ENCODE results near the gene PTTG1IP.
A peak's percentile ranks its signal among the peaks of the same experiment; 100 is the strongest.

The PTTG1IP gene

DNA sequence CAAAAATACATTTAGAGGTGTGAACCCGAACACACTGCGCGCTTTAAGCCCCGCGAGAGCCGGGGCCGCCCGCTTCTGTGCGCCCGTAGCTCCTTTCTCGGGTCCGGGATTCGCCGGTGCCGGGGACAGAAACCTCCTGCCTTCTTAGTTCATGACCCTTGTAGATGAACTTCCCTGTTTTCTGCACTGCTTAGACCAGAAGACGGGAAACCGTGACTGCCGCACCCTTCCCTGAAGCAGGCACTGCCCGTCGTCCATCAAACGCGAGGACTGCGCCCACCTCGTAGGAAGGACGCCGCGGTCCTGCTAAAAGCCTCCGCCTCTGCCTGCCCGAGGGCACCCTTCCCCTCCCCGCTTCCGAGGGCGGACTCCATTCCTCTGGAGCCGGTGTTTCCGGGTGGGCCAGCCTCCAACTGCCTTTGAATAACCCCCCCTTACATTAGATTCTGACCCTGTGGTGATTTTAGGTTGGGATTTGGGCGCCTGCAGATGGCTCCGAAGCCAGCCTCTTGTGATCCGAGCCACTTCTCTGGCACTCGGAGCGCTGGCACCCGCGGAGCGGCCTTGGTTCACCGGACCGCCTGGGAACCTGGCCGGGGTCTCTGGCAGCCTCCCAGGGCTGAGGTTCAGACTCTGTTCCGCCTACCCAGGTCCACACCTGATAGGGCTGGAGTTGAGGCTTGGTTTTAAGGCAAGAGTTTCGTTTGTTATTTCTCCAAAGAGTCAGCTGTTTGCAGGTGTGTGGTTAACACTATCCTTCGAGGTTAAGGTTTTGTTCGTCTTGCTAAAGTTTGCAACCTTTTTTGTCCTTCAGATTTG, 1.2 kb upstream of the PTTG1IP start:
- H3K4me1 ChIP-seq (ENCODE audit: control insufficient read depth, low read length) = peaks cover 43% of the 10 kb centered on the region
- H3K27ac ChIP-seq (ENCODE audit: low read depth, low read length) = no peak overlapping the region
- peak; percentile 17; the same call in 1 of the 2 replicates for TF ChIP-seq EZH2phosphoT487 (IDR thresholded peaks at IDR 0.05; ENCODE audit: borderline replicate concordance, low read length)
- TF ChIP-seq, protein P1, sequence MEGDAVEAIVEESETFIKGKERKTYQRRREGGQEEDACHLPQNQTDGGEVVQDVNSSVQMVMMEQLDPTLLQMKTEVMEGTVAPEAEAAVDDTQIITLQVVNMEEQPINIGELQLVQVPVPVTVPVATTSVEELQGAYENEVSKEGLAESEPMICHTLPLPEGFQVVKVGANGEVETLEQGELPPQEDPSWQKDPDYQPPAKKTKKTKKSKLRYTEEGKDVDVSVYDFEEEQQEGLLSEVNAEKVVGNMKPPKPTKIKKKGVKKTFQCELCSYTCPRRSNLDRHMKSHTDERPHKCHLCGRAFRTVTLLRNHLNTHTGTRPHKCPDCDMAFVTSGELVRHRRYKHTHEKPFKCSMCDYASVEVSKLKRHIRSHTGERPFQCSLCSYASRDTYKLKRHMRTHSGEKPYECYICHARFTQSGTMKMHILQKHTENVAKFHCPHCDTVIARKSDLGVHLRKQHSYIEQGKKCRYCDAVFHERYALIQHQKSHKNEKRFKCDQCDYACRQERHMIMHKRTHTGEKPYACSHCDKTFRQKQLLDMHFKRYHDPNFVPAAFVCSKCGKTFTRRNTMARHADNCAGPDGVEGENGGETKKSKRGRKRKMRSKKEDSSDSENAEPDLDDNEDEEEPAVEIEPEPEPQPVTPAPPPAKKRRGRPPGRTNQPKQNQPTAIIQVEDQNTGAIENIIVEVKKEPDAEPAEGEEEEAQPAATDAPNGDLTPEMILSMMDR (IDR thresholded peaks at IDR 0.05; ENCODE audit: low read depth, low read length, poor library complexity, severe bottlenecking) = no peak

GRCh38 chr21:44874240-44874496, 678 bp upstream of the PTTG1IP start:
- Histone ChIP-seq H3F3A (ENCODE audit: control insufficient read depth, insufficient read depth) (peaks cover 11% of the 10 kb centered on the region), H3K9me3 (ENCODE audit: control insufficient read depth, insufficient read depth, low read length) (no peaks in the 10 kb centered on the region), H4K20me1 (ENCODE audit: control insufficient read depth, insufficient read depth, low read depth, low read length) (peaks cover 16% of the 10 kb centered on the region; the same call in 1 of the 2 replicates), H3K79me2 (ENCODE audit: control insufficient read depth, low read length) (peaks cover 40% of the 10 kb centered on the region), H3K4me2 (ENCODE audit: low read length) (peak overlapping the region; percentile 98), H3K27me3 (ENCODE audit: control insufficient read depth, low read length) (peaks cover 28% of the 10 kb centered on the region), H3K9me2 (replicated peaks; ENCODE audit: control insufficient read depth, low read length) (no peaks in the 10 kb centered on the region), H3K27ac (ENCODE audit: low read depth, low read length) (no peak overlapping the region), H3K4me1 (ENCODE audit: control insufficient read depth, low read length) (peaks cover 43% of the 10 kb centered on the region), H3K36me3 (ENCODE audit: control insufficient read depth, low read length) (no peaks in the 10 kb centered on the region), H3K4me3 (ENCODE audit: low read length) (peak overlapping the region; percentile 91)
- peak; percentile 68; the same call in 1 of the 2 replicates for TF ChIP-seq EZH2phosphoT487 (IDR thresholded peaks at IDR 0.05; ENCODE audit: borderline replicate concordance, low read length)
- TF ChIP-seq, protein P1 (IDR thresholded peaks at IDR 0.05; ENCODE audit: low read depth, low read length, poor library complexity, severe bottlenecking) = no peak

More for the DNA sequence above, 1.2 kb upstream of the PTTG1IP start:
- H3F3A ChIP-seq (ENCODE audit: control insufficient read depth, insufficient read depth) = peaks cover 11% of the 10 kb centered on the region
- peak overlapping the region; percentile 91 for H3K4me3 ChIP-seq (ENCODE audit: low read length)
- H4K20me1 ChIP-seq (ENCODE audit: control insufficient read depth, insufficient read depth, low read depth, low read length) = peaks cover 16% of the 10 kb centered on the region; the same call in 1 of the 2 replicates
- H3K79me2 ChIP-seq (ENCODE audit: control insufficient read depth, low read length) = peaks cover 36% of the 10 kb centered on the region
- H3K9me3 ChIP-seq (ENCODE audit: control insufficient read depth, insufficient read depth, low read length) = no peaks in the 10 kb centered on the region
- no peaks in the 10 kb centered on the region for H3K36me3 ChIP-seq (ENCODE audit: control insufficient read depth, low read length)
- peaks cover 28% of the 10 kb centered on the region for H3K27me3 ChIP-seq (ENCODE audit: control insufficient read depth, low read length)
- peak overlapping the region; percentile 98 for H3K4me2 ChIP-seq (ENCODE audit: low read length)
- no peaks in the 10 kb centered on the region for H3K9me2 ChIP-seq (replicated peaks; ENCODE audit: control insufficient read depth, low read length)

DNA sequence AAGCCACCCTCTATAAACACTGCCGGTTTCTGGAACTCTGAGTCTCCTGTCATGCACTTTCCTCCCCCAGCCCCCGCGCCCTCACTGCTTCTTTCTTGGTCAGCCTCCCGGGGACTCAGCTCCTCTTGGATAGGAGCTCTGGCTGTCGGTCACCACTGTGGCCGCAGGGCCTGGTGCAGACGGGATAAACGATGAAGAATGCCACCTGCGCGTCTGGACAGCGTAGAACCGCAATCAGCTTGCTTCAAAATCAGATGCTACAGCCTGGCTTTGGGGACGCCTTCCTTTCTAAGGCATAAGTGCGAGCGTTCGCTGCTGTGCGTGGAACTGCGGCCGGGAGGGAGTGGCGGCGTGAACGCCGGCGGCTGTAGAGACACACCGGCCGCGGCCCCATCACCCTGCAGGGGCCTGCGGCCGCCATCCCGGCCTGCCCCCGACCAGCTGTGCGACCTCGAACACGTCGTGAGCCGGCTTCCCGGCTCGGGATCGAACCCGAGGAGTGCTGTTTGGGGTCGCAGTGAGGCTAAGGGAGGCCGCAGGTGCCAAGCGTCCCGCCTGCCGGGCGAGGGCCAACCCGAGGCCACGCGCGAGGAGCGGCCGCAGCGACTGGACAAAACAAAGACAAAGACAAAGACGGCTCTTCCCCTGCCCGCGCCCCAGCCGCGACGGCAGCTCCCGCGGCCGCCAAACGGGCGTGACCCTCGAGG, 688 bp downstream of the PTTG1IP start:
- peaks cover 54% of the 10 kb centered on the region for H3K79me2 ChIP-seq (ENCODE audit: control insufficient read depth, low read length)
- H3K27me3 ChIP-seq (ENCODE audit: control insufficient read depth, low read length) = peaks cover 24% of the 10 kb centered on the region
- H3K4me2 ChIP-seq (ENCODE audit: low read length) = peak overlapping the region; percentile 98
- H3K9me2 ChIP-seq (replicated peaks; ENCODE audit: control insufficient read depth, low read length) = no peaks in the 10 kb centered on the region
- peaks cover 11% of the 10 kb centered on the region for H3F3A ChIP-seq (ENCODE audit: control insufficient read depth, insufficient read depth)
- TF ChIP-seq, protein P1 (IDR thresholded peaks at IDR 0.05; ENCODE audit: low read depth, low read length, poor library complexity, severe bottlenecking) = no peak
- TF ChIP-seq EZH2phosphoT487 (IDR thresholded peaks at IDR 0.05; ENCODE audit: borderline replicate concordance, low read length) = no peak
- no peaks in the 10 kb centered on the region for H3K9me3 ChIP-seq (ENCODE audit: control insufficient read depth, insufficient read depth, low read length)
- peaks cover 22% of the 10 kb centered on the region; the same call in 1 of the 2 replicates for H4K20me1 ChIP-seq (ENCODE audit: control insufficient read depth, insufficient read depth, low read depth, low read length)
- no peaks in the 10 kb centered on the region for H3K36me3 ChIP-seq (ENCODE audit: control insufficient read depth, low read length)
- H3K4me1 ChIP-seq (ENCODE audit: control insufficient read depth, low read length) = peaks cover 42% of the 10 kb centered on the region
- no peak overlapping the region for H3K27ac ChIP-seq (ENCODE audit: low read depth, low read length)
- peak overlapping the region; percentile 91 for H3K4me3 ChIP-seq (ENCODE audit: low read length)
